ENCODE measurements around the gene PHACTR1. TPM values are rescaled to one million over a fixed set of nuclear protein-coding genes. Genes with fewer than 3 reads are reported as not detected.

PHACTR1 gene
- total RNA-seq, 1 donor from 2014 or later, result 0.49 TPM

- Histone ChIP-seq H3K9me3 (no peaks in the 10 kb centered on the region), H3K36me3 (no peaks in the 10 kb centered on the region), H3K27ac (no peak overlapping the region), H3K27me3 (no peaks in the 10 kb centered on the region), H3K4me1 (no peaks in the 10 kb centered on the region), H3K4me3 (no peak overlapping the region)
- TF ChIP-seq POLR2AphosphoS5 (IDR thresholded peaks at IDR 0.05; ENCODE audit: insufficient read depth in 1 of 2, low read depth in 1 of 2), result no peak
- TF ChIP-seq CTCF (IDR thresholded peaks at IDR 0.05), result no peak
- TF ChIP-seq POLR2A (IDR thresholded peaks at IDR 0.05), result no peak
- intact Hi-C loops (cut with DNase I), result no loop called here
- no peak for DNase-seq (ENCODE audit: extremely low spot score in 2 of 2)
Measured at GRCh38 chr6:13260101-13260598, 543.6 kb downstream of the PHACTR1 start.

- no peaks in the 10 kb centered on the region for H3K27me3 ChIP-seq
- H3K4me1 ChIP-seq, result no peaks in the 10 kb centered on the region
- no peak overlapping the region for H3K27ac ChIP-seq
- no peak overlapping the region for H3K4me3 ChIP-seq
- no peak for TF ChIP-seq CTCF (IDR thresholded peaks at IDR 0.05)
- TF ChIP-seq POLR2AphosphoS5 (IDR thresholded peaks at IDR 0.05; ENCODE audit: insufficient read depth in 1 of 2, low read depth in 1 of 2), result no peak
- TF ChIP-seq POLR2A (IDR thresholded peaks at IDR 0.05), result no peak
- H3K36me3 ChIP-seq, result no peaks in the 10 kb centered on the region
- no peak for DNase-seq (ENCODE audit: extremely low spot score in 2 of 2)
- no peaks in the 10 kb centered on the region for H3K9me3 ChIP-seq
- intact Hi-C loops (cut with DNase I), result no loop called here
Measured at GRCh38 chr6:13260831-13261230, 544.3 kb downstream of the PHACTR1 start.

DNA sequence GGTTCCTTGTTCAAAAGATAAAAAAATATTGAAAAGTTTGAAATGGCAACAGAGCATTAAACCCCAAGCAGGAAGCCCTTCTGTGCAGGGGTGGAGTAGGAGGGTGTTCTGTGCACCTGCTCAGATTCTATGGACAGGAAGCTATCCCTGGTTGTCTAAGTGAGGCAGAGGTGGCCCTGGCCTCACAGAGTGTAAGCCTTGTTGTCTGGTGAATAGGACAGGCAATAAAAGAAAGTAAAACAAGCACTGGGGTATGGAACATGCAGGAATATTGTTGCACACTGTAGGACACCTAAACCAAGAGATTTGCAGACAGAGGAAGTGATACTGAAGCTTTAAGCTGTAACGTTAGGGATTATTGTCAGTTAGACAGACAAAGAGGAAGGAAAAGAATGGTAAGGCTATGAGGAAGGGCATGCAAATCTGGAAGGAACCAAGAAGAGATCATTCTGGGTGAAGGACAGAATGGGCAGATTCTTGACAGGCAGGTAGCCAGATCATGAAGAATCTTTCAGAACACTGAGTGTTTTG lies 545.0 kb downstream of the PHACTR1 start:
- Histone ChIP-seq H3K9me3 (no peaks in the 10 kb centered on the region), H3K27ac (no peak overlapping the region), H3K36me3 (no peaks in the 10 kb centered on the region), H3K27me3 (no peaks in the 10 kb centered on the region), H3K4me3 (no peak overlapping the region), H3K4me1 (no peaks in the 10 kb centered on the region)
- TF ChIP-seq CTCF (IDR thresholded peaks at IDR 0.05) (no peak), POLR2AphosphoS5 (IDR thresholded peaks at IDR 0.05; ENCODE audit: insufficient read depth in 1 of 2, low read depth in 1 of 2) (no peak), POLR2A (IDR thresholded peaks at IDR 0.05) (no peak)
- no peak for DNase-seq (ENCODE audit: extremely low spot score in 2 of 2)
- intact Hi-C loops (cut with DNase I), result no loop called here

GRCh38 chr6:13262302-13263230 lies 546.0 kb downstream of the PHACTR1 start:
- intact Hi-C loops (cut with DNase I), result no loop called here
- Histone ChIP-seq H3K36me3 (no peaks in the 10 kb centered on the region), H3K27ac (no peak overlapping the region), H3K27me3 (no peaks in the 10 kb centered on the region), H3K4me1 (no peaks in the 10 kb centered on the region), H3K4me3 (no peak overlapping the region), H3K9me3 (no peaks in the 10 kb centered on the region)
- TF ChIP-seq POLR2A (IDR thresholded peaks at IDR 0.05), result no peak
- no peak for TF ChIP-seq POLR2AphosphoS5 (IDR thresholded peaks at IDR 0.05; ENCODE audit: insufficient read depth in 1 of 2, low read depth in 1 of 2)
- TF ChIP-seq CTCF (IDR thresholded peaks at IDR 0.05), result no peak
- DNase-seq (ENCODE audit: extremely low spot score in 2 of 2), result no peak

DNA sequence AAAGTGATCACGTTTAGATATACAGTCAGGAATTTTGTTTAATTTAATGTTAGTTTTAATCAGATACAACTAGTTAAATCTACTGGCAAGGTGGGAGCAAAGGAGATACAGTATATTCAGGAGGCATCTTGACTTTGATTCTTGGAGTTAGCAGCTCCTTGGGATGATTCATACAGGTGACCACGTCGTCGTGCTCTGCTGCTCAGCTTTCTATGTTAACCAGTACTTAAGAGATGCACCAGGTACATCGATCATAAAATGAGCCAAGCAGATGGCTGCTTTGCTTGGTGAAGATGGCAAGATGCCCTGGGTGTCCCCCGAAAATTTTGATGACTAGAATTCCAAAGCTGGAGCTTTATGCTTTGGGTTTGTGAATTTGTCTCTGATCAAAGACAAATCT lies 547.1 kb downstream of the PHACTR1 start:
- TF ChIP-seq POLR2A (IDR thresholded peaks at IDR 0.05) (no peak), CTCF (IDR thresholded peaks at IDR 0.05) (no peak), POLR2AphosphoS5 (IDR thresholded peaks at IDR 0.05; ENCODE audit: insufficient read depth in 1 of 2, low read depth in 1 of 2) (no peak)
- Histone ChIP-seq H3K27me3 (no peaks in the 10 kb centered on the region), H3K36me3 (no peaks in the 10 kb centered on the region), H3K4me3 (no peak overlapping the region), H3K27ac (no peak overlapping the region), H3K4me1 (peaks cover 4% of the 10 kb centered on the region), H3K9me3 (no peaks in the 10 kb centered on the region)
- no peak for DNase-seq (ENCODE audit: extremely low spot score in 2 of 2)
- intact Hi-C loops (cut with DNase I), result no loop called here
